GM12878 (cell line): Measurements from ENCODE around the gene CDC45.

Experiments
- CBX3 ChIP-seq: fragments of 200-600 bp; sonication (generic); IDR thresholded peaks from 2 replicates; pipeline ENCODE4 v1.6.1; 2016; ENCODE audit warnings: low read depth, borderline replicate concordance
- CTCF ChIP-seq, 3 experiments: IDR thresholded peaks in 2 of 3; conservative IDR thresholded peaks in 1 of 3; 2 replicates each; pipeline ENCODE4 v1.5.1; 2011; ENCODE audit warnings: low read depth in 3 of 3, low read length in 3 of 3, mild to moderate bottlenecking in 3 of 3, control low read depth in 2 of 3, moderate library complexity in 2 of 3, inconsistent platforms in 1 of 3, mixed read lengths in 1 of 3; ENCODE audit not compliant: control insufficient read depth in 2 of 3, insufficient read depth in 1 of 3; ENCODE audit errors: extremely low read depth in 1 of 3
- E4F1 ChIP-seq: fragments of 450-650 bp; IDR thresholded peaks from 2 replicates; pipeline ENCODE4 v1.6.1; 2018; ENCODE audit warnings: borderline replicate concordance, mild to moderate bottlenecking; ENCODE audit not compliant: partially characterized antibody
- EZH2 ChIP-seq: IDR thresholded peaks from 2 replicates; pipeline ENCODE4 v1.6.1; 2012; ENCODE audit warnings: low read depth, mild to moderate bottlenecking, control low read depth, inconsistent platforms, low read length, borderline replicate concordance; ENCODE audit not compliant: control insufficient read depth
- FOS ChIP-seq: IDR thresholded peaks from 3 replicates; pipeline ENCODE4 v1.6.1; 2011; ENCODE audit warnings: borderline replicate concordance; ENCODE audit not compliant: insufficient read length; ENCODE audit errors: extremely low read depth
- NR2C2 ChIP-seq: IDR thresholded peaks from 2 replicates; pipeline ENCODE4 v1.6.1; 2011; ENCODE audit warnings: borderline replicate concordance, low read depth; ENCODE audit not compliant: control insufficient read depth, insufficient read length
- POLR2A ChIP-seq: IDR thresholded peaks from 2 replicates; pipeline ENCODE4 v1.6.1; 2011; ENCODE audit warnings: low read depth, mild to moderate bottlenecking, low read length
- RCOR1 ChIP-seq: conservative IDR thresholded peaks from 2 replicates; pipeline ENCODE4 v1.6.1; 2012; ENCODE audit warnings: low read depth, low read length, improper control_type of control experiment
- SIN3A ChIP-seq: IDR thresholded peaks from 2 replicates; pipeline ENCODE4 v1.6.1; 2012; ENCODE audit warnings: low read depth, low read length, improper control_type of control experiment
- SIX5 ChIP-seq: IDR thresholded peaks from 2 replicates; pipeline ENCODE4 v1.6.1; 2011; ENCODE audit warnings: mild to moderate bottlenecking, low read depth, low read length, moderate library complexity; ENCODE audit not compliant: severe bottlenecking
- USF2 ChIP-seq: IDR thresholded peaks from 2 replicates; pipeline ENCODE4 v1.6.1; 2011; ENCODE audit warnings: low read depth, low read length, improper control_type of control experiment, borderline replicate concordance
- ZNF207 ChIP-seq: fragments of 450-650 bp; IDR thresholded peaks from 2 replicates; pipeline ENCODE4 v1.6.1; 2014; ENCODE audit warnings: antibody characterized with exemption, mild to moderate bottlenecking, borderline replicate concordance
- ZNF592 ChIP-seq: fragments of 450-650 bp; IDR thresholded peaks from 2 replicates; pipeline ENCODE4 v1.6.1; 2017; ENCODE audit warnings: mild to moderate bottlenecking, moderate library complexity

GRCh38 chr22:19503869-19504268 lies 24.1 kb downstream of the CDC45 start:
- TF ChIP-seq CTCF (IDR thresholded peaks at IDR 0.05 in 2 of 3, conservative IDR thresholded peaks at IDR 0.05 in 1 of 3; ENCODE audit: control insufficient read depth in 2 of 3, extremely low read depth in 1 of 3, insufficient read depth in 1 of 3, low read depth in 3 of 3, low read length in 3 of 3) (no peak), EZH2 (no peak), ZNF592 (no peak), E4F1 (no peak), POLR2A (no peak), RCOR1 (no peak), CBX3 (no peak), ZNF207 (no peak), FOS (no peak), SIN3A (no peak), NR2C2 (no peak), SIX5 (no peak), USF2 (no peak)
